Tibial nerve (tissue), 4 donors: Measurements from ENCODE around the gene LFNG.

Experiments
- EP300 ChIP-seq, 2 donors: sonication (generic); formaldehyde crosslinking; IDR thresholded peaks; one replicate each; pipeline ENCODE4 v1.6.1; 2017; ENCODE audit warnings: antibody characterized with exemption in 2 of 2, mild to moderate bottlenecking in 1 of 2
- POLR2A ChIP-seq, 2 donors: fragments of 450-650 bp; IDR thresholded peaks; one replicate each; pipeline ENCODE4 v1.6.1; 2017; ENCODE audit warnings: antibody characterized with exemption in 2 of 2, mild to moderate bottlenecking in 2 of 2, moderate library complexity in 2 of 2
- TF ChIP-seq, protein P1 (sequence below), 5 experiments: fragments of 200-600 bp in 3 of 5; fragments of 450-650 bp in 2 of 5; sonication (generic) in 3 of 5; IDR thresholded peaks; one replicate each; pipeline ENCODE4 v1.5.1; 2016 to 2019; ENCODE audit warnings: antibody characterized with exemption in 5 of 5, mild to moderate bottlenecking in 3 of 5, moderate library complexity in 2 of 5

DNA sequence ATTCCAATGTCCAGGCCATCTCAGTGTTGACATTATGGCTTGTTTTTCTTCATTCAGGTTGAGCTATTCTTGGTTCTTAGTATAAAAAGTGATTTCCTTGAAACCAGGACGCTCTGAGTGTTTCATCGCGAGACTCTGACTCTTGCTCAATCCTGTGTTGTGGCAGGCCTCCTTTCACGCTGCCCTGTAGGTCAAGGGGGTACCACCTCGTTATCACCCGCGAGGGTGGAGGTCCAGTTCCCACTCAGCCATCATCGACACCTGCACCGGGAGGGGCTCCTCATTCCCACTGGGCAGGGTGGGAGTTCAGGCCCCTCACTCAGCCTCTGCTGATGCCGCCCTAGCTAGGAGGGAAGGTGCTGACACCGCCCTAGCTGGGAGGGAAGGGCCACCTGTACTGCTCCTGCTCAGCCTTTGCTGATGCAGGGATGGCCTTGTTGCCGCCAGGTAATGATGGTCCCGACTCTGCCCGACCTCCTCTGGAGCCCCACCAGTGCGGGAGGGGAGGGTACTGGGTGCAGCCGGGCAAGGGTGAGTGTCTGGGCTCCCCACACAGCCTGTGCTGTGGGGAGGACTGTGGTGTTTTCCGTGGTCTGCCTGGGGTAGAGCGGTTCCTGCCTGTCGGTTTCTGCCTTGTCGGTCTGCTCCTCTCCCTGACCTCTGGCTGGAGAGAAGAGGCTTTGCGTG is 55.6 kb downstream of the LFNG start:
- TF ChIP-seq, protein P1, sequence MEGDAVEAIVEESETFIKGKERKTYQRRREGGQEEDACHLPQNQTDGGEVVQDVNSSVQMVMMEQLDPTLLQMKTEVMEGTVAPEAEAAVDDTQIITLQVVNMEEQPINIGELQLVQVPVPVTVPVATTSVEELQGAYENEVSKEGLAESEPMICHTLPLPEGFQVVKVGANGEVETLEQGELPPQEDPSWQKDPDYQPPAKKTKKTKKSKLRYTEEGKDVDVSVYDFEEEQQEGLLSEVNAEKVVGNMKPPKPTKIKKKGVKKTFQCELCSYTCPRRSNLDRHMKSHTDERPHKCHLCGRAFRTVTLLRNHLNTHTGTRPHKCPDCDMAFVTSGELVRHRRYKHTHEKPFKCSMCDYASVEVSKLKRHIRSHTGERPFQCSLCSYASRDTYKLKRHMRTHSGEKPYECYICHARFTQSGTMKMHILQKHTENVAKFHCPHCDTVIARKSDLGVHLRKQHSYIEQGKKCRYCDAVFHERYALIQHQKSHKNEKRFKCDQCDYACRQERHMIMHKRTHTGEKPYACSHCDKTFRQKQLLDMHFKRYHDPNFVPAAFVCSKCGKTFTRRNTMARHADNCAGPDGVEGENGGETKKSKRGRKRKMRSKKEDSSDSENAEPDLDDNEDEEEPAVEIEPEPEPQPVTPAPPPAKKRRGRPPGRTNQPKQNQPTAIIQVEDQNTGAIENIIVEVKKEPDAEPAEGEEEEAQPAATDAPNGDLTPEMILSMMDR (IDR thresholded peaks at IDR 0.05) = no peak
- TF ChIP-seq EP300 (IDR thresholded peaks at IDR 0.05) (no peak), POLR2A (IDR thresholded peaks at IDR 0.05) (no peak)
